HepG2 (cell line): ENCODE results near the gene ENTREP3. TPM values are rescaled to one million over a fixed set of nuclear protein-coding genes. Genes with fewer than 3 reads are reported as not detected.
A peak's percentile ranks its signal among the peaks of the same experiment; 100 is the strongest.

Experiments
- ATAC-seq: fragments of 200-7000 bp; cut with Tn5 transposase; 3 replicates; pipeline ENCODE4 v1.9.1; 2020; ENCODE audit warnings: mild to moderate bottlenecking, moderate library complexity
- BruUV-seq: library from RNA; stranded (reverse); fragments of 400-500 nt; replicated peaks from 2 replicates; lab custom pipeline; 2021; lab: Mats Ljungman, UMichigan
- CTCF ChIA-PET: fragments of 300-600 bp; formaldehyde crosslinking; extraction: SDS; loops from one replicate; lab custom pipeline; 2021; ENCODE audit warnings: low total read pairs, inconsistent platforms, low intra/inter-chr PET ratio; lab: Yijun Ruan, JAX
- POLR2A ChIA-PET: fragments of 350-600 bp; sonication (Branson Sonifier 250); formaldehyde crosslinking; loops from one replicate; lab custom pipeline; 2020; ENCODE audit warnings: antibody characterized with exemption, inconsistent platforms; lab: Yijun Ruan, JAX
- DNase-seq: peaks from one replicate; pipeline ENCODE4 v3.0.0-alpha.2; 2015; ENCODE audit warnings: low spot score
- FAIRE-seq: peaks from 3 replicates; lab custom pipeline; 2011; peaks lifted over from hg19 to GRCh38; lab: Jason Lieb, UNC
- H2AFZ ChIP-seq: one replicate; pipeline ENCODE4 v1.6.1; 2011; ENCODE audit warnings: low read length, inconsistent platforms
- H3K27ac ChIP-seq: fragments of 300-600 bp; 3 replicates; pipeline ENCODE4 v1.8.0; 2011; ENCODE audit warnings: mixed run types, mild to moderate bottlenecking, mixed read lengths, low read length, inconsistent platforms; ENCODE audit not compliant: insufficient read depth; ENCODE audit errors: extremely low read length
- H3K27me3 ChIP-seq, 2 experiments: fragments of 200-600 bp in 1 of 2; 2 replicates in 1 of 2; 3 replicates in 1 of 2; pipeline versions ENCODE4 v1.6.0 to v1.8.0; 2011; ENCODE audit warnings: low read length in 2 of 2, mild to moderate bottlenecking in 2 of 2, moderate library complexity in 2 of 2, inconsistent platforms in 1 of 2; ENCODE audit not compliant: insufficient read depth in 2 of 2, control insufficient read depth in 1 of 2
- H3K36me3 ChIP-seq, 2 experiments: fragments of 200-600 bp in 1 of 2; replicated peaks in 1 of 2; 2 replicates in 1 of 2; 3 replicates in 1 of 2; pipeline versions ENCODE4 v1.5.1 to v1.8.0; 2011; ENCODE audit warnings: low read length in 2 of 2, inconsistent platforms in 1 of 2; ENCODE audit not compliant: insufficient read depth in 2 of 2, control insufficient read depth in 1 of 2
- H3K4me1 ChIP-seq: 2 replicates; pipeline ENCODE4 v1.5.1; 2012; ENCODE audit warnings: low read length, inconsistent platforms; ENCODE audit not compliant: insufficient read depth
- H3K4me2 ChIP-seq: 2 replicates; pipeline ENCODE4 v1.6.0; 2011; ENCODE audit warnings: low read depth, low read length, inconsistent platforms
- H3K4me3 ChIP-seq, 3 experiments: fragments of 200-600 bp in 1 of 3; sonication (generic), shearing (Covaris generic) in 1 of 3; replicated peaks in 1 of 3; 2 replicates each; pipeline ENCODE4 v1.5.1; 2011 to 2016; ENCODE audit warnings: low read length in 3 of 3, inconsistent platforms in 2 of 3, low read depth in 2 of 3, mild to moderate bottlenecking in 2 of 3, control low read depth in 1 of 3, mixed read lengths in 1 of 3; ENCODE audit not compliant: insufficient read depth in 1 of 3
- H3K79me2 ChIP-seq: one replicate; pipeline ENCODE4 v1.6.1; 2011; ENCODE audit warnings: low read length, inconsistent platforms; ENCODE audit not compliant: insufficient read depth
- H3K9ac ChIP-seq: 2 replicates; pipeline ENCODE4 v1.6.0; 2011; ENCODE audit warnings: mild to moderate bottlenecking, low read depth, low read length, inconsistent platforms; ENCODE audit not compliant: insufficient read depth
- H3K9me3 ChIP-seq: 2 replicates; pipeline ENCODE4 v1.5.1; 2012; ENCODE audit warnings: mild to moderate bottlenecking, low read length
- H4K20me1 ChIP-seq: 2 replicates; pipeline ENCODE4 v1.6.0; 2011; ENCODE audit warnings: inconsistent platforms, mild to moderate bottlenecking, low read length, moderate library complexity; ENCODE audit not compliant: insufficient read depth
- ERF ChIP-seq: IDR thresholded peaks from 2 replicates; pipeline ENCODE4 v1.6.1; 2018; ENCODE audit warnings: missing biosample characterization, missing genetic modification reagents
- FOSL2 ChIP-seq: sonication (generic); formaldehyde crosslinking; IDR thresholded peaks from 2 replicates; pipeline ENCODE4 v1.4.0; 2020; ENCODE audit warnings: missing genetic modification reagents
- GATA4 ChIP-seq: sonication (generic); IDR thresholded peaks from 2 replicates; pipeline ENCODE4 v1.6.1; 2016; ENCODE audit warnings: antibody characterized with exemption, low read depth, borderline replicate concordance
- GTF3A ChIP-seq: sonication (generic); formaldehyde crosslinking; conservative IDR thresholded peaks from 2 replicates; pipeline ENCODE4 v1.4.0; 2020; ENCODE audit warnings: mild to moderate bottlenecking, missing genetic modification reagents
- HMGXB4 ChIP-seq, 2 experiments: sonication (generic) in 1 of 2; formaldehyde crosslinking in 1 of 2; IDR thresholded peaks; 2 replicates each; pipeline versions ENCODE4 v1.4.0 to v1.6.1; 2018 to 2020; ENCODE audit warnings: missing genetic modification reagents in 2 of 2, borderline replicate concordance in 1 of 2, low read depth in 1 of 2, mild to moderate bottlenecking in 1 of 2, missing biosample characterization in 1 of 2
- KLF15 ChIP-seq: sonication (generic); formaldehyde crosslinking; IDR thresholded peaks from 2 replicates; pipeline ENCODE4 v1.8.1; 2023; ENCODE audit warnings: borderline replicate concordance, mild to moderate bottlenecking, inconsistent platforms, missing genetic modification reagents, mixed read lengths
- MIER2 ChIP-seq: IDR thresholded peaks from 2 replicates; pipeline ENCODE4 v1.6.1; 2016; ENCODE audit warnings: missing biosample characterization, missing genetic modification reagents
- MLX ChIP-seq: IDR thresholded peaks from 2 replicates; pipeline ENCODE4 v1.6.1; 2016
- TP53 ChIP-seq: sonication (generic); formaldehyde crosslinking; conservative IDR thresholded peaks from 2 replicates; pipeline ENCODE4 v1.4.0; 2020; ENCODE audit warnings: missing genetic modification reagents
- ZBTB7B ChIP-seq: sonication (generic); formaldehyde crosslinking; IDR thresholded peaks from 2 replicates; pipeline ENCODE4 v1.4.0; 2020; ENCODE audit warnings: missing genetic modification reagents
- ZEB1 ChIP-seq: IDR thresholded peaks from 2 replicates; pipeline ENCODE4 v1.6.1; 2012; ENCODE audit warnings: mild to moderate bottlenecking, low read depth, inconsistent platforms; ENCODE audit not compliant: insufficient replicate concordance
- ZFP82 ChIP-seq: sonication (generic); formaldehyde crosslinking; IDR thresholded peaks from 2 replicates; pipeline ENCODE4 v1.5.1; 2020; ENCODE audit warnings: mild to moderate bottlenecking, missing genetic modification reagents, borderline replicate concordance
- ZNF33A ChIP-seq: sonication (generic); formaldehyde crosslinking; IDR thresholded peaks from 2 replicates; pipeline ENCODE4 v1.5.1; 2020; ENCODE audit warnings: missing genetic modification reagents, mild to moderate bottlenecking, moderate library complexity, borderline replicate concordance
- ZNF598 ChIP-seq: sonication (generic); formaldehyde crosslinking; IDR thresholded peaks from 2 replicates; pipeline ENCODE4 v1.5.1; 2020; ENCODE audit warnings: mild to moderate bottlenecking, missing genetic modification reagents, borderline replicate concordance
- ZNF615 ChIP-seq: sonication (generic); formaldehyde crosslinking; IDR thresholded peaks from 2 replicates; pipeline ENCODE4 v1.5.0; 2020; ENCODE audit warnings: mild to moderate bottlenecking, missing genetic modification reagents, borderline replicate concordance
- ZNF816 ChIP-seq: sonication (generic); formaldehyde crosslinking; IDR thresholded peaks from 2 replicates; pipeline ENCODE4 v1.8.0; 2022; ENCODE audit warnings: missing genetic modification reagents, mild to moderate bottlenecking, borderline replicate concordance
- WGBS: methylation state at CpG from one replicate; pipeline ENCODE4 v1.1.6; 2017; ENCODE audit warnings: low lambda C conversion rate; 5-methylcytosine and 5-hydroxymethylcytosine counted together
- in situ Hi-C: cut with HindIII; loops from 2 replicates; pipeline ENCODE4 v1.10.0; 2017; ENCODE audit warnings: low pct_unique_long_range_greater_than_20kb; ENCODE audit not compliant: extremely low pct_ligation_motif_present
- intact Hi-C: fragments of 100-400 bp; cut with micrococcal nuclease; formaldehyde crosslinking; loops from one replicate; pipeline ENCODE4 v1.10.0; 2022; ENCODE audit not compliant: unreplicated experiment
- polyA plus RNA-seq, 8 experiments: library from polyadenylated mRNA; depleted of rRNA in 3 of 8; stranded (reverse) in 7 of 8; unstranded in 1 of 8; fragments of >200 nt; fragmentation: Illumina TruSeq in 4 of 8; extraction: Trizol in 4 of 8; gene quantifications; 2 replicates each; pipeline versions ENCODE4 v1.2.1 to v1.2.3, GENCODE V29; 2011 to 2016; ENCODE audit warnings: low read depth in 4 of 8, missing spikeins in 1 of 8, mixed read lengths in 1 of 8; ENCODE audit not compliant: insufficient read depth in 1 of 8
- total RNA-seq, 5 experiments: library from RNA; depleted of rRNA; stranded (reverse); fragments of >200 nt; fragmentation: Illumina TruSeq; extraction: Trizol; gene quantifications; 2 replicates each; pipeline ENCODE4 v1.2.3, GENCODE V29; 2016; ENCODE audit warnings: low read depth in 1 of 5
- TF ChIP-seq, protein P1 (sequence below): sonication (generic); formaldehyde crosslinking; IDR thresholded peaks from 2 replicates; pipeline ENCODE4 v1.4.0; 2020; ENCODE audit warnings: missing genetic modification reagents, borderline replicate concordance

The ENTREP3 gene
- total and polyA plus RNA-seq, 2 of the 13 experiments (the other 11 are each of a cell fraction or from before 2014, with no cell fraction given) = 4.1 to 9.9 TPM

DNA sequence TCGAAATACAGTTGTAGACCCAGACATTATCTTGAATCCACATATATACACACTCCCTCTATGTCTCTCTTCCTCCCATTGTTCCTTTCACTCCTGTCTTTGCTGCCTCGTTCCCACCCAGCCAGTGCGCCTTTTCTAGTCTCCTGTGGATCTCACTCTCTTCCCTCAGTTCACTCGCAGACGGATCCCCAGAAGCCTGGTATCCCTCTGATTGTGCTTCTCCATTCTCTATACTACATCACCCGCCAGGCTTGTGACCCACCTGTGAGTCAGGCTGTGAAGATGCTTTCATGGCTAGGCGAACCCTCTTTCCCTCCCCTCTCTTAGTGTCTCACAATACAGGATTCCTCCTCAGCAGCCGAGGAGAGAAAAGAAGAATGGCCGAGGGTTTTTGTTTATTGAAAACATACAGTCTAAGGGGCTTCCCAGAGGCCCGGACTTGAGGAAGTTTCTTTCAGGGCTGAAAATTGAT, 23.4 kb upstream of the ENTREP3 start:
- H3K36me3 ChIP-seq = no peaks in the 10 kb centered on the region; a peak in 1 of 5 replicates
- H3K27ac ChIP-seq = no peak overlapping the region
- intact Hi-C loops (loop anchor here (5.0 kb wide), 1 partner anchor 44 kb away; the partner anchor contains the start of gene RUSC1), in situ Hi-C loops (loop anchor here (5.0 kb wide), 1 partner anchor 39 kb away; no protein-coding TSS in a partner anchor)
- peaks cover 39% of the 10 kb centered on the region for H3K4me1 ChIP-seq
- TF ChIP-seq ZNF816 (no peak), HMGXB4 (CRISPR knock-in tag; IDR thresholded peaks at IDR 0.05; ENCODE audit: borderline replicate concordance in 1 of 2, low read depth in 1 of 2) (no peak), ZNF33A (CRISPR knock-in tag) (no peak), ZFP82 (no peak), FOSL2 (CRISPR knock-in tag) (no peak), TP53 (no peak), ERF (CRISPR knock-in tag) (no peak), GTF3A (CRISPR knock-in tag) (no peak), ZNF615 (CRISPR knock-in tag) (no peak), ZBTB7B (CRISPR knock-in tag) (no peak), KLF15 (CRISPR knock-in tag) (no peak), ZEB1 (no peak), MLX (CRISPR knock-in tag) (no peak), ZNF598 (CRISPR knock-in tag) (no peak), MIER2 (no peak), GATA4 (no peak)
- TF ChIP-seq, protein P1, sequence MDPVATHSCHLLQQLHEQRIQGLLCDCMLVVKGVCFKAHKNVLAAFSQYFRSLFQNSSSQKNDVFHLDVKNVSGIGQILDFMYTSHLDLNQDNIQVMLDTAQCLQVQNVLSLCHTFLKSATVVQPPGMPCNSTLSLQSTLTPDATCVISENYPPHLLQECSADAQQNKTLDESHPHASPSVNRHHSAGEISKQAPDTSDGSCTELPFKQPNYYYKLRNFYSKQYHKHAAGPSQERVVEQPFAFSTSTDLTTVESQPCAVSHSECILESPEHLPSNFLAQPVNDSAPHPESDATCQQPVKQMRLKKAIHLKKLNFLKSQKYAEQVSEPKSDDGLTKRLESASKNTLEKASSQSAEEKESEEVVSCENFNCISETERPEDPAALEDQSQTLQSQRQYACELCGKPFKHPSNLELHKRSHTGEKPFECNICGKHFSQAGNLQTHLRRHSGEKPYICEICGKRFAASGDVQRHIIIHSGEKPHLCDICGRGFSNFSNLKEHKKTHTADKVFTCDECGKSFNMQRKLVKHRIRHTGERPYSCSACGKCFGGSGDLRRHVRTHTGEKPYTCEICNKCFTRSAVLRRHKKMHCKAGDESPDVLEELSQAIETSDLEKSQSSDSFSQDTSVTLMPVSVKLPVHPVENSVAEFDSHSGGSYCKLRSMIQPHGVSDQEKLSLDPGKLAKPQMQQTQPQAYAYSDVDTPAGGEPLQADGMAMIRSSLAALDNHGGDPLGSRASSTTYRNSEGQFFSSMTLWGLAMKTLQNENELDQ (CRISPR knock-in tag) = no peak
- H3K4me2 ChIP-seq = peak overlapping the region; percentile 95
- DNase-seq = no peak
- ChIA-PET POLR2A (interaction anchor here (1.1 to 1.4 kb wide), 3 partner anchors 22 to 45 kb away, joined by 3 to 6 read pairs (median 3); no protein-coding TSS in a partner anchor), CTCF (interaction anchor here (2.1 to 2.4 kb wide), 2 partner anchors 29 to 45 kb away, joined by 21 to 35 read pairs; partner anchors contain the start of gene FDPS)
- no peak overlapping the region for H2AFZ ChIP-seq
- H4K20me1 ChIP-seq = no peaks in the 10 kb centered on the region
- no peak for ATAC-seq
- H3K9me3 ChIP-seq = no peaks in the 10 kb centered on the region
- TSS peak; percentile 51 for BruUV-seq
- H3K79me2 ChIP-seq = no peaks in the 10 kb centered on the region
- 75% methylated on average over 10 of the region's 10 CpGs for WGBS
- no peaks in the 10 kb centered on the region; a peak in 1 of 5 replicates for H3K27me3 ChIP-seq
- H3K9ac ChIP-seq = no peak overlapping the region
- no peak for FAIRE-seq
- peak overlapping the region in 1 of 3 experiments; percentile 97; a peak in 3 of 6 replicates for H3K4me3 ChIP-seq
